ENCODE data around the gene DUSP16. TPM values are rescaled to one million over a fixed set of nuclear protein-coding genes. Genes with fewer than 3 reads are reported as not detected.

The DUSP16 gene
- total and polyA plus RNA-seq, 4 experiments from 2014 or later: 16.8 to 125 (median 72.5) TPM

- H3K27me3 Mint-ChIP-seq: no peaks in the 10 kb centered on the region
- H3K4me3 Mint-ChIP-seq: peak overlapping the region in 7 of 8 donors; percentile 33 to 83 (median 63)
- H3K9me3 Mint-ChIP-seq: no peaks in the 10 kb centered on the region
- DNase-seq: no peak
- H3K36me3 Mint-ChIP-seq: peaks cover 34 to 37% of the 10 kb centered on the region in 2 donors
- Histone ChIP-seq H3K27ac (ENCODE audit: low read depth, low read length) (peak overlapping the region; percentile 82), H3K4me3 (ENCODE audit: low read length in 2 of 2) (peak overlapping the region in 1 of 2 donors; percentile 12), H3K4me1 (ENCODE audit: insufficient read depth, low read length) (peaks cover 82% of the 10 kb centered on the region), H3K27me3 (ENCODE audit: insufficient read depth, low read length) (no peaks in the 10 kb centered on the region), H3K9me3 (ENCODE audit: control insufficient read depth in 1 of 2, low read length in 2 of 2) (no peaks in the 10 kb centered on the region), H3K36me3 (ENCODE audit: insufficient read depth, low read length) (no peaks in the 10 kb centered on the region)
- CTCF ChIA-PET (ENCODE audit: partially characterized antibody): interaction anchor here (0.6 to 3.3 kb wide), 5 partner anchors 12 to 268 kb away, joined by 3 to 16 read pairs (median 4); no protein-coding TSS in a partner anchor
- intact Hi-C loops (cut with micrococcal nuclease): no loop called here
- H3K27ac Mint-ChIP-seq: peak overlapping the region; percentile 98 to 100 (median 99)
- POLR2A ChIA-PET (ENCODE audit: partially characterized antibody): interaction anchor here (0.8 to 39.3 kb wide), 12 partner anchors 2 to 267 kb away, joined by 3 to 970 read pairs (median 58); partner anchors contain the start of genes BORCS5, CDKN1B and CREBL2
- peaks cover 53 to 88% (median 74%) of the 10 kb centered on the region in 4 donors for H3K4me1 Mint-ChIP-seq
Measured at GRCh38 chr12:12468575-12468974, 94.1 kb downstream of the DUSP16 start.

DNA sequence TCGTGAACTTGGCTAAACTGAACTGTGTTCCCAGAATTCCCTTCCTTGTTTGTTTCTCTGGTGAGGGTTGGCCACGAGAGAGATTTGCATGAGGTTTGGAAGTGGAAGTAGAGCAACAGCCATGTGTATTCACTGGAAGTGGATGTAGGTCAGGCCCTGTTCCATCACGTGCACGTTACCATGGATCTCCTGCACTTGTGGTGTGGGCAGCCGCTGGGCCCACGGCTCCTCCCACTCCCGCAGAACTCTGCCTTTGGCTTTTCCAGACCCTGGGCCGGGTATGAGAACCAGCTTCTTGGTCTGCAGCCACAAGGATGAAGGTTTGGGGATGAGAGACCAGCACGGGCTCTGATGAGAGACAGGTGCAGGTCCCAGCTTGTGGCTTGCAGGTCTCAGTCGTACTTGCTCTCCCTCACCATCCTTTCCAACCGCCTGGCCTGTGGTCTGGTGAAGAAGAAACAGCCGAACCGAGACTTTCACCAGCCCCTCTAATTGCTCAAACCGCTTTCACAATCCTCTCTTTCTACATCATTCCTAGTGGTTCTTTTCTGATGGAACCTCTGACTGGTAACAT is 94.9 kb downstream of the DUSP16 start:
- peak overlapping the region; percentile 98 to 100 (median 99) for H3K27ac Mint-ChIP-seq
- H3K36me3 Mint-ChIP-seq: peaks cover 32 to 35% of the 10 kb centered on the region in 2 donors
- H3K4me1 Mint-ChIP-seq: peaks cover 55 to 90% (median 76%) of the 10 kb centered on the region in 4 donors
- Histone ChIP-seq H3K4me1 (ENCODE audit: insufficient read depth, low read length) (peaks cover 78% of the 10 kb centered on the region), H3K36me3 (ENCODE audit: insufficient read depth, low read length) (no peaks in the 10 kb centered on the region), H3K4me3 (ENCODE audit: low read length in 2 of 2) (peak overlapping the region in 1 of 2 donors; percentile 12), H3K27me3 (ENCODE audit: insufficient read depth, low read length) (no peaks in the 10 kb centered on the region), H3K27ac (ENCODE audit: low read depth, low read length) (peak overlapping the region; percentile 82), H3K9me3 (ENCODE audit: control insufficient read depth in 1 of 2, low read length in 2 of 2) (no peaks in the 10 kb centered on the region)
- H3K4me3 Mint-ChIP-seq: peak overlapping the region; percentile 52 to 83 (median 62)
- no peaks in the 10 kb centered on the region for H3K9me3 Mint-ChIP-seq
- intact Hi-C loops (cut with micrococcal nuclease): loop anchor here (2.0 kb wide), 1 partner anchor 35 kb away; no protein-coding TSS in a partner anchor
- peak; percentile 76 to 88 (median 85) for DNase-seq
- H3K27me3 Mint-ChIP-seq: no peaks in the 10 kb centered on the region
- ChIA-PET POLR2A (ENCODE audit: partially characterized antibody) (interaction anchor here (0.8 to 39.3 kb wide), 14 partner anchors 1 to 268 kb away, joined by 3 to 970 read pairs (median 46); partner anchors contain the start of genes BORCS5, CDKN1B and CREBL2), CTCF (ENCODE audit: partially characterized antibody) (interaction anchor here (0.6 to 6.8 kb wide), 10 partner anchors 7 to 269 kb away, joined by 3 to 48 read pairs (median 10); no protein-coding TSS in a partner anchor)

GRCh38 chr12:12467264-12467663 is 95.4 kb downstream of the DUSP16 start:
- ChIA-PET CTCF (ENCODE audit: partially characterized antibody) (interaction anchor here (0.8 to 6.8 kb wide), 9 partner anchors 8 to 270 kb away, joined by 3 to 48 read pairs (median 16); no protein-coding TSS in a partner anchor), POLR2A (ENCODE audit: partially characterized antibody) (interaction anchor here (0.6 to 39.3 kb wide), 19 partner anchors 1 to 459 kb away, joined by 3 to 970 read pairs (median 14); partner anchors contain the start of genes BORCS5, CDKN1B, CREBL2 and DUSP16)
- intact Hi-C loops (cut with micrococcal nuclease): loop anchor here (2.0 kb wide), 1 partner anchor 36 kb away; no protein-coding TSS in a partner anchor
- Histone ChIP-seq H3K27me3 (ENCODE audit: insufficient read depth, low read length) (no peaks in the 10 kb centered on the region), H3K4me1 (ENCODE audit: insufficient read depth, low read length) (peaks cover 80% of the 10 kb centered on the region), H3K9me3 (ENCODE audit: control insufficient read depth in 1 of 2, low read length in 2 of 2) (no peaks in the 10 kb centered on the region), H3K36me3 (ENCODE audit: insufficient read depth, low read length) (no peaks in the 10 kb centered on the region), H3K27ac (ENCODE audit: low read depth, low read length) (peak overlapping the region; percentile 82), H3K4me3 (ENCODE audit: low read length in 2 of 2) (no peak overlapping the region)
- Mint-ChIP-seq H3K4me3 (peak overlapping the region in 7 of 8 donors; percentile 56 to 83 (median 63)), H3K27me3 (no peaks in the 10 kb centered on the region), H3K27ac (peak overlapping the region; percentile 98 to 100 (median 99)), H3K9me3 (no peaks in the 10 kb centered on the region), H3K4me1 (peaks cover 55 to 93% (median 77%) of the 10 kb centered on the region in 4 donors), H3K36me3 (peaks cover 32 to 35% of the 10 kb centered on the region in 2 donors)
- peak in 3 of 5 donors; percentile 54 to 69 (median 56) for DNase-seq

- Histone ChIP-seq H3K4me3 (ENCODE audit: low read length in 2 of 2) (no peak overlapping the region), H3K27me3 (ENCODE audit: insufficient read depth, low read length) (no peaks in the 10 kb centered on the region), H3K27ac (ENCODE audit: low read depth, low read length) (peak overlapping the region; percentile 82), H3K9me3 (ENCODE audit: control insufficient read depth in 1 of 2, low read length in 2 of 2) (no peaks in the 10 kb centered on the region), H3K4me1 (ENCODE audit: insufficient read depth, low read length) (peaks cover 87% of the 10 kb centered on the region), H3K36me3 (ENCODE audit: insufficient read depth, low read length) (no peaks in the 10 kb centered on the region)
- peaks cover 29 to 31% of the 10 kb centered on the region in 2 donors for H3K36me3 Mint-ChIP-seq
- ChIA-PET CTCF (ENCODE audit: partially characterized antibody) (interaction anchor here (0.7 to 6.8 kb wide), 21 partner anchors 9 to 271 kb away, joined by 3 to 48 read pairs (median 4); no protein-coding TSS in a partner anchor), POLR2A (ENCODE audit: partially characterized antibody) (interaction anchor here (0.8 to 39.3 kb wide), 28 partner anchors 0 to 458 kb away, joined by 3 to 970 read pairs (median 9); partner anchors contain the start of genes BORCS5, CDKN1B and DUSP16)
- H3K27ac Mint-ChIP-seq: peak overlapping the region; percentile 96 to 100 (median 100)
- H3K27me3 Mint-ChIP-seq: no peaks in the 10 kb centered on the region
- peaks cover 0 to 2% (median 0%) of the 10 kb centered on the region in 8 donors for H3K9me3 Mint-ChIP-seq
- H3K4me3 Mint-ChIP-seq: peak overlapping the region; percentile 41 to 88 (median 78)
- intact Hi-C loops (cut with micrococcal nuclease): loop anchor here (1.0 to 2.0 kb wide), 5 partner anchors 9 to 37 kb away; no protein-coding TSS in a partner anchor
- H3K4me1 Mint-ChIP-seq: peaks cover 62 to 96% (median 80%) of the 10 kb centered on the region in 4 donors
- peak; percentile 87 to 95 (median 93) for DNase-seq
Measured at GRCh38 chr12:12466157-12466556, 96.5 kb downstream of the DUSP16 start.

DNA sequence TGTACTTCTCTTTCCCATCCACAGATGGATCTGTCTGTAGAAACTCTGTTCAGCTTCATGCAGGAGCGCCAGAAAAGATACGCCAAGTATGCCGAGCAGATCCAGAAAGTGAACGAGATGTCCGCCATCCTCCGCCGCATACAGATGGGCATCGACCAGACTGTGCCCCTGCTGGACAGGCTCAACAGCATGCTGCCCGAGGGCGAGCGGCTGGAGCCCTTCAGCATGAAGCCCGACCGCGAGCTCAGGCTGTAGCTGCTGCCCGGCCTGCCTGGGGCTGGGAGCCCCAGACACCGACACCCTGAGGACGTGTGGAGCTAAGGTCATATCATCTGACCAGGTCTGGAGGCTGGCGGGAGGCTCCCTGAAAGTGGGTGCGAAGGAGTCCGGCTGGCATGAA is 97.1 kb downstream of the DUSP16 start:
- peak overlapping the region in 7 of 8 donors; percentile 13 to 65 (median 25) for H3K4me3 Mint-ChIP-seq
- H3K4me1 ChIP-seq (ENCODE audit: insufficient read depth, low read length): peaks cover 87% of the 10 kb centered on the region
- ChIA-PET POLR2A (ENCODE audit: partially characterized antibody) (interaction anchor here (0.8 to 39.3 kb wide), 25 partner anchors 1 to 457 kb away, joined by 3 to 970 read pairs (median 11); partner anchors contain the start of genes BORCS5, CDKN1B and DUSP16), CTCF (ENCODE audit: partially characterized antibody) (interaction anchor here (0.7 to 6.8 kb wide), 17 partner anchors 9 to 271 kb away, joined by 3 to 48 read pairs (median 5); no protein-coding TSS in a partner anchor)
- no peak for DNase-seq
- intact Hi-C loops (cut with micrococcal nuclease): no loop called here
- peak overlapping the region; percentile 96 to 100 (median 100) for H3K27ac Mint-ChIP-seq
- H3K9me3 Mint-ChIP-seq: peaks cover 0 to 2% (median 0%) of the 10 kb centered on the region in 8 donors
- H3K4me1 Mint-ChIP-seq: peaks cover 61 to 96% (median 78%) of the 10 kb centered on the region in 4 donors
- peak overlapping the region in 1 of 2 donors; percentile 13 for H3K4me3 ChIP-seq (ENCODE audit: low read length in 2 of 2)
- H3K36me3 Mint-ChIP-seq: peaks cover 22 to 25% of the 10 kb centered on the region in 2 donors
- no peaks in the 10 kb centered on the region for H3K27me3 ChIP-seq (ENCODE audit: insufficient read depth, low read length)
- H3K27me3 Mint-ChIP-seq: no peaks in the 10 kb centered on the region
- H3K36me3 ChIP-seq (ENCODE audit: insufficient read depth, low read length): no peaks in the 10 kb centered on the region
- no peaks in the 10 kb centered on the region for H3K9me3 ChIP-seq (ENCODE audit: control insufficient read depth in 1 of 2, low read length in 2 of 2)
- H3K27ac ChIP-seq (ENCODE audit: low read depth, low read length): peak overlapping the region; percentile 82

DNA sequence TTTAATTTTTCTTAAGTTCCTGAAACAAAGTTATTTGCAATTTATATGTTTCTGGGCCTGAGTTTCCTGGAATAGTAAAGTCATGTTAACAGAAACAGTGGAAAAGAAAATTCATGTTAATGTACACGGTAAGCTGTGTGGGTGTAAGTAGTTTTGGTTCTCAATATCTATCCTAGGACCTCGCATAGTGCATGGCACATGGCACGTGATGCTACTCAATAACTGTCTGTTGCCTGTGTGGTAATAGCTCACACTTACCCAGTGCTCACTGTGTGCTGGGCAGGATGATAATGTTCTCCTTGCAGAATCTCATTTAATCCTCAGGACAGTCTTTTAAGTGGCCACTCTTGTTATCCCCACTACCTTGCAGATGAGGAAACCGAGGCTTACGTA is 100.7 kb downstream of the DUSP16 start:
- Mint-ChIP-seq H3K4me3 (peak overlapping the region in 6 of 8 donors; percentile 41 to 84 (median 76)), H3K27me3 (no peaks in the 10 kb centered on the region), H3K27ac (peak overlapping the region; percentile 80 to 95 (median 91)), H3K9me3 (peaks cover 0 to 2% (median 0%) of the 10 kb centered on the region in 8 donors), H3K4me1 (peaks cover 48 to 83% (median 62%) of the 10 kb centered on the region in 4 donors), H3K36me3 (peaks cover 13% of the 10 kb centered on the region in 2 donors)
- Histone ChIP-seq H3K36me3 (ENCODE audit: insufficient read depth, low read length) (no peaks in the 10 kb centered on the region), H3K9me3 (ENCODE audit: control insufficient read depth in 1 of 2, low read length in 2 of 2) (no peaks in the 10 kb centered on the region), H3K4me1 (ENCODE audit: insufficient read depth, low read length) (peaks cover 70% of the 10 kb centered on the region), H3K4me3 (ENCODE audit: low read length in 2 of 2) (no peak overlapping the region), H3K27ac (ENCODE audit: low read depth, low read length) (peak overlapping the region; percentile 21), H3K27me3 (ENCODE audit: insufficient read depth, low read length) (no peaks in the 10 kb centered on the region)
- ChIA-PET CTCF (ENCODE audit: partially characterized antibody) (interaction anchor here (0.6 to 6.8 kb wide), 7 partner anchors 13 to 194 kb away, joined by 3 to 48 read pairs (median 3); no protein-coding TSS in a partner anchor), POLR2A (ENCODE audit: partially characterized antibody) (interaction anchor here (1.0 to 39.3 kb wide), 9 partner anchors 5 to 262 kb away, joined by 3 to 970 read pairs (median 6); no protein-coding TSS in a partner anchor)
- no peak for DNase-seq
- intact Hi-C loops (cut with micrococcal nuclease): no loop called here
